ENCODE results near the gene EBF4.
"Not testable (repeated sequence)": the region's sequence is repeated elsewhere in the genome, so short reads cannot be mapped to it uniquely, and the experiment has no call there.

EBF4 gene

DNA sequence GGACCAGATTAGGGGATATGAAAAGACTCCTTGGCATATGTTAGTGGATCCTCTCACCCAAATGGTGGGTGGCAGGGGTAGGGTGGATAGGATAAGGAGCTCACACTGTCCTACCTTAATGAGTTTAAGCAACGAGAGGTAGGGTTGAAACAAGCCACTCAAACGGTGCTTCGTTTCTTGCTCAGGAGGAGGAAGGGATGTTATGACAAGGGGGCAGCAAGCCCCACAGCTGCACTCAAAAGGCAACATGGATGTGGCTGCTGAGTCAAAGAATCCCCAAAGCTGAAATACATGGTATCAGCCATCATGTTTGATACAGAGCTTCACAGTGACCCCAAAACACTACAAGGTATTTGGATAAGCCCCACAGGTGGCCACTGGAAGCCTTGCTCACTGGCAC is 20.1 kb upstream of the EBF4 start:
- DNase-seq: no peak

DNA sequence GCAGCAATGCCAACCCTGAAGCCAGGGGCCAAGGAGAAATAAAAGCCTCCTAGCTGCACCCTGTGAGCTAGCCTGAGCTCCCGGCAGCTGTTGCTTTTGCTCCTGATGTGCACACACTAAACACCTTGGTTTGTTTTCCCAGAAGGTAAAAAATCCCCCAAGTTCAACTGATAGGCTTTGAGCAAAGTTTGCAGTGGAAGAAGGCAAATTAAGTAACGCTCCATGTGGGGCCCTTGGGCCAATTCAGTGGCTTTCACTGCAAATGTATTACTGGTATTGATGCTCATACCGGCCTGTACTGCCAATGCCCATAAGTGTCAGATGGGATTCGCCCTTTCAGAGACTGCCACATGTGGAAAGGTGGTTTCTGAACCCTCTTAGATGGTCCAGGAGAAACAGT is 19.1 kb upstream of the EBF4 start:
- DNase-seq: no peak

DNA sequence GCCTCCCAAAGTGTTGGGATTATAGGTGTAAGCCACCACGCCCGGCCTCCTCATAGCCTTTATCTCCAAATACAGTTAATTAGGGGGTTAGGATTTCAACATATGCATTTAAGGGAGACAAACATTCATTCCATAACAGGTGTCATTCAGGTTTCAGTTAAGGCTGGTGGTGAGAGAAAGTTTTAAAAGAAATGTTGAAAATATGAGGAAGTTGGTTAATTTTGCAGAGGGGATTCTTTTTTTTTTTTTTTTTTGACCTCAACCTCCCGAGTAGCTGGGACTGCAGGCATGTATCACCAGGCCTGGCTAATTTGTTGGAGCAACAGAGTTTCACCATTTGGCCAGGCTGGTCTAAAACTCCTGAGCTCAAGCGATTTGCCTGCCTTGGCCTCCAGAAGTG is 12.5 kb upstream of the EBF4 start:
- DNase-seq: no peak

DNA sequence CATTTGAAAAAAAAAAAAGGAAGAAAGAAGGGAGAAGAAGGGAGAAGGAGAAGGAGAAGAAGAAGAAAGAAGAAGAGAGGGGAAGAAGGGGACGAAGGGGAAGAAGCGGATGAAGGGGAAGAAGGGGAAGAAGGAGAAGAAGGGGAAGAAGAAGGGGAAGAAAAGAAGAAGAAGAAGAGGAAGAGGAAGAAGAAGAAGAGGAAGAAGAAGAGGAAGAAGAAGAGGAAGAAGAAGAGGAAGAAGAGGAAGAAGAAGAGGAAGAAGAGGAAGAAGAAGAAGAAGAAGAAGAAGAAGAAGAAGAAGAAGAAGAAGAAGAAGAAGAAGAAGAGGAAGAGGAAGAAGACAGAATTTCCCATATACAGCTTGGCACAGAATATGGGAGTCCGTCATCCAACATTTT is 10.5 kb upstream of the EBF4 start:
- not testable (repeated sequence) for DNase-seq

DNA sequence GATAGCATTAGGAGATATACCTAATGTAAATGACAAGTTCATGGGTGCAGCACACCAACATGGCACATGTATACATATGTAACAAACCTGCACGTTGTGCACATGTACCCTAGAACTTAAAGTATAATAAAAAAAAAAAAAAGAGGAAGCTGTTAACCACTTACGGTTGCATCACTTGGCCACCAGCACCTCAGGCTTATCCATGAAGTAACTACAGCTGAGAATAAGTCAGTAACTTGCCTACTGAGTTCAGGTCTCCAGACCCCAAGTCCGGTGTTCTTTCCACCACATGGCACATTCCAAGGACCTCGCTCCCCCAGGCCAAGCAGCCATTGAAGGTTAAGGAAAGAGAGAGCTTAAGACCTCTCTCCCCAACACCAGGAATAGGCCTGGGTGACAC is 7.8 kb upstream of the EBF4 start:
- not testable (repeated sequence) for DNase-seq

DNA sequence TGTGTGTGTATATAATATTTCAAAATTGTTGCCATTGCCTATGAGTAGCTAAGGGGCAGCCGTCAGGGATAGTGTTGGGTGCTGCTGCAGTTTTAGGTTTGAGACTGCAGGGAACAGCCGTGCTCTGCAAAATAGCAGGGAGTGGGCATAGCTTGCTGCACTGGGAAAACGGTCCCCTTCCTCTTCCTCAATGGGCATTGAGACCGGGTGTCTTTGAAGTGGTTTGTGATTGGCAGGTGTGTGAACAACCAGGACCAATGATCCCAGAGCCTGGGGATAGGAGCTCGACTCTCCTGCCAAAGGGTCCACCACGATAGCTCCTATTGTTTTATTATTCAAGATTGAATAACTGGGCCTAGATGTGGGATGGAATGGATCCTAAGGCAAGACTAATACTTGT is 5.1 kb upstream of the EBF4 start:
- DNase-seq: no peak

DNA sequence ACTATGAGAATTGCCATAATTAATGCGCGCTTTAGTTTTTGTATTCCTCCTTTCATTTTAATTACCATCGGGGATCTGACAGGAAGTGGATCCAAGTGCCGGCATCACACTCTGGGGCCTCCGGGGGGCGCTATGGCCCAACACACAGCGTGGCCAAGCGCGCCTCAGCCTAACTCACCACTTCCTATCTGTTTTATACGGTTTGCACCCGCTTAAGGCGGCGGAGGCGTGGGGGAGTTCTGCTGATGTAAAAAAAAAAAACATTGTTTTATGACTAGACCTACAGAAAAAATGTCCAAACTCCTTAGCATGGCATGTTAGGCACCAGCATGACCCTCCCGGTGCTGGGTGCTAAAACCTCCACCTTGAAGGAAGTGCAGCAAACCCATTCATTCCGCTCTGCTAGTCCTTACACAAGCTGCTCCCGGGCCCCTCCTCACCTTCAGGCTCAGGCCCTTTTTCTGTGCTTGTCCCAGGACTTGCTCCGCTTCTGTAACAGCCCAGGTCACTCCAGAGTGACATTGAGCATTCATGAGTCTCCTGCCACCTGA is 4.5 kb upstream of the EBF4 start:
- no peak for DNase-seq

DNA sequence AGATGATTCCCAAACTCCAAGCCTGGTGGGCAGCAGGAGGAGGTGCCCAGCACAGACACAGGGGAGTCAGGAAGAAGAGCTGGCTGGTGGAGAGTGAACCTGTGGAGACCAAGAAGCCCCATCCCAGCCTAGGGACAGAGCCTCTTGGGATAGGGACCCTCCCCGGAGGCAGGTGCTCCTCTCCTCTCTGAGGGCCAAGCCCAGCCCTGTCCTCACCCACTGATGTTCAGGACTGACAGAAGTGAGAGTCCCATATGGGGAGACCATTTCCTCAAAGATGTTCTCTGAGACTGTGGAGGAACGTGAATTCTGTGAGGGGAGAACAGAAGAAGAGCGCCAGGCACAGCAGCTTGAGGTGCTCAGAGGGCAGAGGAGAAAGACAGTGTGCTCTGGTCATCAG is 2.4 kb upstream of the EBF4 start:
- no peak for DNase-seq

DNA sequence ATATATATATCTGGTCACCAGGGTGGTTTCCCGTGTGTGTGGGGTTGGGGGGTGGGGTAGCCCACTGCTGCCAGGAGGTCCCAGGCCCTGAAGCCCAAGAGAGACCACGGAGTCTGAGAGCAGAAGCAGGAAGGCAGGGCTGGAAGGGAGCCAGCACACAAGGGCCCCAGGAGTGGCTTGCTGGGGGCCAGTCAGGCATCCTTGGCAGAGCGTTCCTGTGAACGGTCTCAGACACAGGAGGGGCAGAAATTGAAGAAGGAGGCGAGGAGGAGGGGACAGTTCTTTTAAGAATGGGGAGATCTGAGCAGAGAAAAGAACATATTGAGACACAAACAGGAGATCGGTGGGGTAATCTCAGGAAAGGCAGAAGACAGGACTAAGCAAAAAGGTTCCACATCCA is 1.9 kb upstream of the EBF4 start:
- DNase-seq: no peak

DNA sequence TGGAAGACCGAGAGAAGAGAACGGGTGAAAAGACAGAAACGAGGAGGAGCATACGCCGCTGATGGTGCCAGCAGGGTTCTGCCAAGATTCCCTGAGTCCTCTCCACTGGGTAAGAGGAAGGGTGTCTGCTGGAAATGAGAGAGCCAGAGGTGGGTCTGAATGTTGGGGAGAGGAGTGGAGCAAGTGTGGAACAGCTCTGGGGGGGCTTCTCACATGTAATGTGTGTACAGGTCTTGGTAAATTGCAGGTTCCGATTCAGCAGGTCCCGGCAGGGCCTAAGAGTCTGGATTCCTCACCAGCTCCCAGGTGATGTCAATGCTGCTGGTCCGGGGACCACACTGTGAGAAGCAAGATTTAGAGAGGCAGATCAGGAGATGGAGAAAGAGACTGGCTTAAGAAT is 1.5 kb upstream of the EBF4 start:
- no peak for DNase-seq

DNA sequence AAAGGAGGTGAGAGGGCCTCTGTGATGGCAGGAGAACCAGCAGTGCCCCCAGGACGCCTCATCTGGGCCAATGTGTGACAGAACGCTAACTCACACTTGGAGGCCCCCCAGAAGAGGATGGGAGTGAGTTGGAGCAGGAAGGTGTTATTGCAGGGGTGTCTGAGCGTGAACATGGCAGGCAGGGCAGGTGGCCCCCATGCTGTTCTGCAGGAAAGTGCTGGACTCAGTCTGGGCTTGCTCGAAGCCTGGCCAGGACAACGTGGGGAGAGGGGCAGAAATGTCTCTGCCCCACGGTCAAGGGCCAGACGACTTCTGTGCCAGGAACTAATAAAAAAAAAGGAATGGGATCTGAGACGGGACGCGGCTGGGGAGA is 931 bp upstream of the EBF4 start:
- no peak for DNase-seq

DNA sequence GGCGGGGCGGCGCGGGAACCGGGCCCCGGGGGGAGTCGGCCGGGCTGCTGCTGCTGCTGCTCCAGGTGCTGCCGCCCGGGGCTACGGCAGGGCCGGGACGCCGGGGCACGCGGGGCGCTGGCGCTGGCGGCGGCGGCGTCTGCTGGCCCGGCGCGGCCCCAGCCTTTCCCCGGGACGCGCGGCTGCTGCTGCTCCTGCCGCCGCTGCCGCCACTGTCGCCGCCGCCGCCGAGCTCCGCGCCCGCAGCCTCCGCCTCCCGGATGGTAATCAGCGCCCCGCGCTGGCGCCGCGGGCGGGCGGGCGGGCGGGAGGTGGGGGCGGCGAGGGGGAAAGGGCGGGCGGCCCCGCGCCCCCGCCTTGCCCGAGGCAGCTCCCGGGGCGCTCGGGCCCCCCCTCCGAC is 306 bp downstream of the EBF4 start:
- no peak for DNase-seq

DNA sequence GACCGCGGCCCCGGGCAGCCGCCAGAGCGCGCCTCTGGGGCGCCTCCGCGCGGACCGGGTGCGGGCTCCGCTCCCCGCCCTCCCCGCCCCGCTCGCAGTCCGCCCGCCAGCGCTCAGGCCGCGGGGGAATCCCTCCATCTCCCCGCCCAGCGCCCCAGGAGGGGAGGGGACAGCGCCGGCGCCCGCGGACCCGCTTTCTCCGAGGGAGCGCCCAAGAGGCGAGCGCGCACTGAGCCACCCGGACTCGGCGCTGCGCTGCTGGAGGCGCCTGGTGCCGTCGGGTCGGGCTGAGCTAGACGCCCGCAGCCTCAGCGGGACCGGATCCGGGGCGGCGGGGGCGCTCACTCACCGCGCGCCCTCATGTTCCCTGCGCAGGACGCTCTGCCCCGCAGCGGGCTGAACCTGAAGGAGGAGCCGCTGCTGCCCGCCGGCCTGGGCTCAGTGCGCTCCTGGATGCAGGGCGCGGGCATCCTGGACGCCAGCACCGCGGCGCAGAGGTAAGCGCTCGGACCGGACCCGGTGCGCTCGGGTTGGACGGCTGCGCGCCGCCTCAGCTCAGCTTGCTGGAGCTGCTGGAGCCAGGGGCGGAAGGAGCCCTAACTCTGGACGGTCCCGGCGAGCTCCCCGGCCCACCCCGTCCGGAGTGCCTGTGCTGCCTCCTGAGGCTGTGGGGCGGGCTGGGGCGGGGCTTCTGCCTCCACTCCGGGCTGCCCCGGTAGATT is 867 bp downstream of the EBF4 start:
- DNase-seq: no peak

DNA sequence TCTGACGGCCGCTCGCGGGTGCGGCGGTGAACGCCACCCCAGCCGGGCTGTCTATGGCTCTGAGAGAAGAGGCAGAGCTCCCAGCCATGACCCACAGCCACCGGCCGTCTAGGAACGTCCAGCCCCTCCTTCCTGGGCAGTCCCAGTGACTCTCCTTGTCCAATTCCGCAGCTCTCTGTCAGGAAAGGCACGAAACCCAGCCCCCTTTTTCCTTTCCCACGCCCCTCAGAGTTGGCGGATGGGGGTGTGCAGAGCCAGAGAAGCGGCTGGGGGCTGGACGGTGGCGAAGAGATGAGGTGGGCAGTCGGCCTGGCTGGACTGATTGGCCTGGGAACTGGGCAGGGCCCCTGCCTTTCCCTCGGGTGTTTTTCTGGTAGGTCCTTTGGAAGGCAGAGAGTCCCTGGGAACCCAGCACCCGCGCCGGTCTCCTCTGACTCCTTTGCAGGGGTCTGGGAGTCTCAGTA is 1.5 kb downstream of the EBF4 start:
- no peak for DNase-seq

DNA sequence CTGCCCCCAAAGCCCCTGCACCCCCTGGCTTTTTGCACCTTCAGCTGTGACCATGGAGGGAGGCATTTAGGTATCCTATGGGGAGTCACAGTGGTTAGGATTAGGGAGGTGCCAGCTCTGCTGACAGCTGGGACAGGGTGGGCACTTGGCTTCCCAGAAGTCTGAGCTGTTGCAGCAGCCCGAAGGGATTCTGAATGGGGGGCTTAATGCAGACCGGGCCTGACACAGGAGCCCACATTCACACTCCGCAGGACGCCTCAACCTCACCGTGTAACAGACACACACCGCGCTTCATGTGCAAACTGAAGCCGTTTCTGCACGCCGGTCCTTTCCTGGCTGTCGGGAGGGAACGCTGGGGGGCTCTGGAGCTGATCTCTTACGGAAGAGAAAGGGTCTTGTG is 1.9 kb downstream of the EBF4 start:
- DNase-seq: no peak

DNA sequence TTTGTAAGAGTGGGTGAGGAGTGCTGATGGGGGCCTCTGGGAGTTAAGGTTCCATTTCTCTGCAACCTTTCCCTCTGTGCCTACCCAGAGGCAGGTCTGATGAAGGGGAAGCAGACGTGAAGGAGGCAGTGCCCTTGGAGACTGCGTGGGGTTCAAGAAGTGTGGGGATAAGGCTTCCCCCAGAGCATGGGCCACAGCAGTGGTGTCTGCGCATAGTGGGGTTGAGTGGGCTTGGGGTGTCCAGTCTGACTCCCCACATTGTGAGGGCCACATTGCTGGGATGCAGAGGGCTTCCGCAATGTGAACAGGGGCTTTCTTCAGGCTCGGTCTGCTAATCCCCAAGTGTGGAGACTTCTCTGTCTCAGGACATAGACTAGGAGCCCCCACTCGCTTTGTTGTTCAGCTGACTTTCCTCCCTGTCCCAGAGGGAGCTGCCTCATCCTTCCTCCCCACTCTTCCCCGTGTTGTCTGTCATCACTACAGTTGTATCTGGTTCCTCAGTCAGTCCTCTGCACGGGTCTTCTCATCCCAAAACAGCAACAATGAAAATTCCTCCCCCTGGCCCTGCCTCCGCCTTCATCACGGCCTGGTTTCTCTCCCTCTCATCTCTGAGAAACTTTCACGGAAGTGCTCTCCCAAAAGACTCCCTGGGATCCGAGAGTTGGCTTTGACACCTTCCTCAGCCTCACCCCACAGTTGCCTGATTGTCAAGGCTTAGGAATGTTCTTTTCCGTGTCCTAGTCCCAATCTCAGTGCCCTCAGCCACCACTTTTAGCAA is 2.8 kb downstream of the EBF4 start:
- no peak for DNase-seq

DNA sequence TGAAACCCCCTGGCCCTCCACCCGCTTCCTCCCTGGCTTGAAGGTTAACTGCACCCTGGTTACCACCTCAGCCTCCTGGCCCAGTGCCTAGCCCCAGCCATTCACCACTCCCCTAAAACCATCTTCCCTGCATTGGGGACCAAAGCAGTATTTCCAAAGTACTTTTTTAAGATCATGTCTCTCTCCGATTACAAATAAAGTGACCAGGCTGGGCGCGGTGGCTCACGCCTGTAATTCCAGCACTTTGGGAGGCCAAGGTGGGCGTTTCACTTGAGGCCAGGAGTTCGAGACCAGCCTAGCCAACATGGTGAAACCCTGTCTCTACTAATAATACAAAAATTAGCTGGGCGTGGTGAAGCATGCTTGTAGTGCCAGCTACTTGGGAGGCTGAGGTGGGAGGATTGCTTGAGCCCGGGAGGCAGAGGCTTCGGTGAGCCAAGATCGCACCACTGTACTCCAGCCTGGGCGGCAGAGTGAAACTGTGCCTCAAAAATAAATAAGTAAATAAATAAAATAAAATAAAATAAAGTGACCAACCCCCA is 3.5 kb downstream of the EBF4 start:
- not testable (repeated sequence) for DNase-seq

DNA sequence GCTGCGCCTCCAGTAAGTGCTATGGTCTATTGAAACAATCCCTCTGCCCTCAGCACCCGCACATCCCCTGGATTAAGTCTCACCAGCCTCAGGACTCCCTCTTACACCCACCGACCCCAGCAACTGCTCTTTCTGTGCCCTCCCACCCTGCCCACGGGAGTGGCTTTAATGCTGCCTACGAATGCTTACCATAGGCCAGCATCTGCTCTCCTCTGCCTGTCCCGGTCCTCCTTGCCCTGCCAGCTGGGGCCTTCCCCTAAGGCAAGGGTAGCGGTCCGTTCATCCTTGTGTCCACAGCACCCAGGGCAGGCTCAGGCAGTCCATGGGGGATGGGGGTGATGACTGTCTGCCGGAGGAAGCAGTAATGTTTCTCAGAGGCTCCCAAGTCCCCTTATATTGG is 4.1 kb downstream of the EBF4 start:
- DNase-seq: no peak

DNA sequence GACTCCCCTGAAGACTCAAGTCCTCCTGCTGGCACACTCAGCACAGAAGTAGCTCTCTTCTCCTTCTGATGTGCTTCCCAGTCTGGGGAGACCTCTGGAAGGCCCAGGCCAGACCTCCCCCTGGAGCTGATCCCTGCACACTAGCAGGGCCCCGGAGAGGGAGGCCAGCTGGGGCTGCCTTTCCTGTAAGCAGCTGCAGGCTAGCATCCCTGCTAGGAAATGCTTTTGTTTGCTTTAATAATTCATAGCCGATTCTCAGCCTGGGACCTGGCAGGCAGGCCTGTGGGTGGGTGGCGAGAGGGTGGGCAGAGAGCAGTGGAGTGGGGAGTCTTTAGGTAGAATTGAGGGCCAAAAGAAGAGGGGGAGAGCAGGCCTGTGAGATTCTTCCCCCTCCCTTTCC is 5.2 kb downstream of the EBF4 start:
- DNase-seq: no peak

DNA sequence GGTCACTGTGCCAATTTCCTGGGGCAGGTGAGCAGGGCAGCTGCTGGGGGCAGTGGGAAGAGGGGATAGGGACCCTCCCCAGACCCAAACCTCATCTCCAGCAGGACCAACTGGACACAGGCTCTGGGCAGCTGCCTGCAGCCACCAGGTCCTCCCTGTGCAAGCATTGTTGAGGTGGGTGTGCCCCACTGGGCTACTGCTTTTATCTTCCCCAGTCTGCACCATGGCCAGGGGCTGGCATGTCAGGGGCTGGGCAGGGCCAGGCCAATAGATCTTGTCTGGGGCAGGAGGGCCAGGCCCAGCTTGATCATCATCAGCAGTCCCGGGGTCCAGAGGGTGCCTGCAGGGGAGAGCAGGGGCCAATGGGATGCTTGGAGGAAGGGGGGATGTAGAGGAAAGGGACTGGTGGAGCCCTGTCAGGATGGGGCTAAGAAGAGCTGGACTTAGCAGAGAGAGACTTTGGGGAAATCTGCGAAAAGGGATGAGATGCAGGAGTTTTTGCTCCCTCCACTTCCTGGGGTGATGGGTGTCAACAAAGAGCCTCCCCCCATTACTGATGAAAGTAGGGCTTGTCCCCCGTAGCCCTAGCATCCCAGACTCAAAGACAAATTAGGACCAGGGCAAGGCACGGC is 5.7 kb downstream of the EBF4 start:
- DNase-seq: no peak

DNA sequence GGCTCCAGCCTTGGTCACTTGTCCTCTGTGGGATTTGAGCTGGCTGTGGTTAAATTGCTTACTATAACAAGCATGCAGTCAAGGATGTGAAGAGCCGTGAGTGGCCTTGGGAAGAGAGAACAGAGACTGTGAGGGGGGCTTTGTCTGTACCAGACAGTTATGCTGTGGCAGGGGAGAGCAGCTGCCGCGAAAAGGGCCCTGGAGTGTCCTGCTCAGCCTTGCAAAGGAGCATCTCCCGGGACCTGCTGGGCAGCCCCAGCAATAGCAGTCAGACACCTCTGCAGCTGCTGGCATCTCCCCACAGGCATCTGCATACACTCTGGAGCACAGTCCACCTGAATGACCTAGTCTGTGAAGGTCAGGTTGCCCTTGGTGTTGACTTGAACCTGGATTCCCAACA is 6.3 kb downstream of the EBF4 start:
- DNase-seq: no peak

DNA sequence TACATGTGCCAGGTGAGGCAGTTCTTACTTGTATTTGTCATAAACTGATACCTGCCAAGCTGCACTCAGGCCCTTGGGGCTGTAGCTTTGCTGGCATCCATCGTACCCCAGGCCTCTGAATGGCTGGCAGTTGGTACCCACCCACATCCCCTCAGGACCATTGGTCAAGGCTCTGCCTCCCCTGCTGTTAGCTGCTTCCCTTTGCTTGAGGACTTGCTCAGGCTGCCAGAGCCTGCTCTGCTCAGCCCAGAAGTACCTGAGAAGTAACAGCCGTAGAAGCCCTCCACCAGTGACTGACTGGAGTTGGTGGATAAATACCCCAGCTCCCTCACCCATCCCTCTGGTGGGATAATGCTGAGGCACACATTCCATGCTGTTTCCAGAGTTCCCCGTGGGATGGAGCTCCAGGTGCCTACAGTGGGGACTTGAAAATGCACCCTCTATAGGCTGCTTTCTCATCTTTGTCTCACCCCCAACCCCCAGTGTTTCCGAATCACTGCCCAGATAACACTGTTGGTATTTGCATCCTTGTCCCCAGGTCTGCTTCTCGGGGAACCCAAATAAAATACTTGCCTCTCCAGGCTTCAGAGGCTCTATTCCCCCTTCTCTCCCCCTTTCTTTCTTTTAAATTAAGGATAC is 7.3 kb downstream of the EBF4 start:
- DNase-seq: no peak
